GM21390 (cell line): ENCODE measurements around the gene NEXN.
"Not testable (repeated sequence)": the region's sequence is repeated elsewhere in the genome, so short reads cannot be mapped to it uniquely, and the experiment has no call there.

Experiments
- ATAC-seq: cut with Tn5 transposase; IDR thresholded peaks from one replicate; pipeline ENCODE4 v1.9.1; 2021; ENCODE audit not compliant: unreplicated experiment

The NEXN gene

DNA sequence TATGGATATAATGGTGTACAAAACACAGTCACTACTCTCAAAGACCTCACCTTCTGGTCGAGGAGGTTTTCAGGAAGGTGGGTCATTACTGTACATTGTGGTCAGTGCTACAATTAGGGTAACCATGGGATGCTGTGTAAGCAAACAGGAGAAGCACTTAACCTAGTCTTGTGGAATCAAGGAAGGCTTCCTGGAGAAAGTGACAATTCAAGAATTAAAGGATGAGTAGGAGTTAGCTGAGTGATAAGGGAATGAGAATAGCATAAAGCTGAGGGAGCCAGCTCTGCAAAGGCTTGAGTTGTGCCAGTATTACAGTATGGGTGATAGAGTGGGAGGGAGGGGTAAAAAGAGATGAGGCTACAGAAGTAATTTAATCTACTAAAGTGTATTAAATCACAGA, 17.2 kb downstream of the NEXN start:
- ATAC-seq: no peak

DNA sequence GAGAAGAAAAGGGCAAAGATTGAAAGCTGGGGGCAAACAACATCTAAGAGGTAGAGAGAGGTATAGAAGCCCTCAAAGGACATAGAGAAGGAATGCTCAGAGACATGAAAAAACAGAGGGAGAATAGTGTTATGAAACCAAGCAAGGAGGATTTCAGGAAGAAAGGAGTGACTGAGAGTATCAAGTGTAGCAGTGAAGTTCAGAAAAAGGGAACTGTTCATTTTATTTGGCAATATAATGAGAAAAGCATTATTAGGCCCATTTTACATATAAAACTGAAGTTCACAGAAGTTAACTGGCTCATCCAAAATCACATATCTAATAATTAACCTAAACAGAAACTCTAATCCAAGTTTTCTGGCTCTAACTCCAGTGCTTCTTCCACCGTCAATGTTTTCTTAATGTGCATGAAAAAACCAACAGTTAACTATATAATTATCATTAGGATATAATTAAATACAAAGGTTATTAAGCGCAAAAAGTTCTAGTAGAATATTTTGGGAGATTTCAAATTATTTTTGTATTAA, 17.7 kb downstream of the NEXN start:
- ATAC-seq: no peak

DNA sequence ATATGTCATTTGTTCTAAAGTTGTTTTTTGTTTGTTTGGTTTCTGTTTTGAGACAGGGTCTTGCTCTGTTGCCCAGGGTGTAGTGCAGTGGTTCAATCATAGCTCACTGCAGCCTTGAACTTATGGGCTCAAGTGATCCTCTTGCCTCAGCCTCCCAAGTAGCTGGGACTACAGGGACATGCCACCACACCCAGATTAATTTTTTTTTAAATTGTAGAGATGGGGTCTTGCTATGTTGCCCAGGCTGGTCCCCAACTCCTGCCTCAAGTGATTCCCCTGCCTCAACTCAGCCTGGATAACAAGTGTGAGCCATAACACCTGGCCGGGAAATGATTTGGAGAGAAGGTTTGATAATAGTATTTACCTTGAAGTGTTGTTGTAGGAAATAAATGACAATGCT, 18.2 kb downstream of the NEXN start:
- no peak for ATAC-seq

DNA sequence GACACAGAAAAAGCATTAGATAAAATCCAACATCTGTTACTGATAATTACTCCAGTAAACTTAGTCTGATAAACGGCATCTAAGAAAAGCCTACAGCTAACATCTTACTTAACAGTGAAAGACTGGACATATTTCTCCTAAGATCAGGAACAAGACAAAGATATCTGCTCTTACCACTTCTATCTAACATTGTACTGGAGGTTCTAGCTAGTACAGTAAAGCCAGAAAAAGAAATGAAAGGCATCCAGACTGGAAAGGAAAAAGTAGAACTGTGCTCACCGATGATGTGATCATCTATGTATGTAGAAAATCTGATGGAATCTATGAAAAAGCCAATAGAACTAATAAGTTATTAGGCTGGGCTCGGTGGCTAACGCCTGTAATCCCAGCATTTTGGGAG, 21.7 kb downstream of the NEXN start:
- ATAC-seq: no peak

DNA sequence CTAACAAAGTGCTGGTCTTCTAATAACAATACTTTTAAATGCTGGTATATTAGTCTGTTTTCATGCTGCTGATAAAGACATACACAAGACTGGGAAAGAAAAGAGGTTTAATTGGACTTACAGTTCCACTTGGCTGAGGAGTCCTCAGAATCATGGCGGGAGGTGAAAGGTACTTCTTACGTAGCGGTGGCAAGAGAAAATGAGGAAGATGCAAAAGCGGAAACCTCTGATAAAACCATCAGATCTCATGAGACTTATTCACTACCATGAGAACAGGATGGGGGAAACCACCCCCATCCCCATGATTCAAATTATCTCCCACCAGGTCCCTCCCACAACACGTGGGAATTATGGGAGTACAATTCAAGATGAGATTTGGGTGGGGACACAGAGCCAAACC, 30.5 kb downstream of the NEXN start:
- ATAC-seq: not testable (repeated sequence)

DNA sequence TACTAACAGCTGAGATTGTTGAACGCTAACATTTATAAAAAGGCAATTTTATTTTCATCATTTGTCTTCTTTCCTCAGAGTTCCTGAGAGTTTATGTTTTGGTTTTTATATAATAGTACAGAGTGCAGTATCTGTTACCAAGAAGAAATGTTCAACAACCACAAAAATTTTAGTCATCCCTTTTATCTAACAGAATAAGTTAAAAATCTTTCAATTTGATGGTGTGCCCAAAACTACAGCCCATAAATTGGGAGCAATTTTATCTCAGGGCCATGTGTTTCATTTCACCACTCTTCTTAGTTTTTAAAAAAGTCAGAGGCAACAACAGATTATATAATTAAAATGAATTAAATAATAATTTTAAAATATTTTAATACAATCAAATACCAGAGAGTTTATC, 37.1 kb downstream of the NEXN start:
- no peak for ATAC-seq

DNA sequence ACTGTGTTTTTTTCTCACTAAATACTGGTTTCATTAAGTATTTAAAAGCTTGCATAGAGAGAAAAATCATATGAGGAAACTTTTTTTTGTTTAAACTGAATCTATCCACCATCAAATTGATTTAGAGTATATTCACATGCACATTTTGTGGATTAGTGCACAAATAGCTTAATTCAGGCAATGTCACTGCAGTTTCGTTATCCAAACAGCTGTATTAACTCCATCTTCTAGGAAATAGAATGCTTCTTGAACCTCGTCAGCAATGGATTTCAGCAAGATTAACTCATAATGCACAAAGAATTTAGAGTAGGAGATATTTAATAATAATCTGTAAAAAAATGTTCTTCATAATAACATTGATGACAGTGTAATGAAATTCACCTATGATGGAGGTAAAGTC, 37.5 kb downstream of the NEXN start:
- ATAC-seq: no peak

DNA sequence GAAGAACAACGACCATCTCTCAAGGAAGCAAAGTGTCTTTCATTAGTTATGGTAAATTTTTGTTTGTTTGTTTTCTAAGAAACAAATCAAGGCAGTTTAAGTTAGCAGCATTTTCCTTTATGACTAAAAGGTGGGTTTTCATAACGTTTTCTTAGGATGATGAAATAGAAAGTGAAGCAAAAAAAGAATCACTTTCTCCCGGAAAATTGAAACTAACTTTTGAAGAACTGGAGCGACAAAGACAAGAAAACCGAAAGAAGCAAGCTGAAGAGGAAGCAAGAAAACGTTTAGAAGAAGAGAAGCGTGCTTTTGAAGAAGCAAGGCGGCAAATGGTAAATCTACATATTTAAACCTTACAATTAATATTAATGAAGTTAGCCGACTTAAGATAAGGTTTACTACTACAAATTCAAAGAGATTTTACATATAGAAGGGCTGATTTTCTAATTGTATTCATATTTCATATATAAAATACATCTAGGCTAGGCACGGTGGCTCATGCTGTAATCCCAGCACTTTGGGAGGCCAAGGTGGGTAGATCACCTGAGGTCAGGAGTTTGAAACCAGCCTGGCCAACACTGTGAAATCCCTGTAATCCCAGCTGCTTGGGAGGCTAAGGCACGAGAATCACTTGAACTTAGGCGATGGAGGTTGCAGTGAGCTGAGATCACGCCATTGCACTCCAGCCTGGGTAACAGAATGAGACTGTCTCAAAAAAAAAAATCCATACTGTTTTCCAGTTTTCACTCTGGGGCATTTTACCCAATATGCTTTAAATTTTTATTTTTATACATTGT, 38.3 kb downstream of the NEXN start:
- no peak for ATAC-seq

DNA sequence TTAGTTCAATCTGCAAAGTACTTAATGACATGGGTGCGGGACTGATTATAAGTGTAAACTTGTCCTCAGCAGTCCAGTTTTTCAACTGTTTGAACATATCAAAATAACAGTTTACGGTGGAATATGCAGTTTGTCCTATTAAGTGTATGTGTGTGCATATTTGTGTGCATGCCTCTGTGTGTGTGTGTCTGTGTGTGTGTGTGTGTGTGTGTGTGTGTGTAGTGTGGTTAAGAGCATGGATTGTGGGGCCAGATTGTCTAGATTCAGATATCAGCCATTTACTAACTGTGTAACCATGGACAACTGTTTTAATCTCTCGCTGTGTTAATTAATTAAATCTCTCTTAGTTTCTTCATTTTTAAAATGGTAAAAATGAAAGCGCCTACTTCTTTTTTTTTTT, 39.0 kb downstream of the NEXN start:
- no peak for ATAC-seq

DNA sequence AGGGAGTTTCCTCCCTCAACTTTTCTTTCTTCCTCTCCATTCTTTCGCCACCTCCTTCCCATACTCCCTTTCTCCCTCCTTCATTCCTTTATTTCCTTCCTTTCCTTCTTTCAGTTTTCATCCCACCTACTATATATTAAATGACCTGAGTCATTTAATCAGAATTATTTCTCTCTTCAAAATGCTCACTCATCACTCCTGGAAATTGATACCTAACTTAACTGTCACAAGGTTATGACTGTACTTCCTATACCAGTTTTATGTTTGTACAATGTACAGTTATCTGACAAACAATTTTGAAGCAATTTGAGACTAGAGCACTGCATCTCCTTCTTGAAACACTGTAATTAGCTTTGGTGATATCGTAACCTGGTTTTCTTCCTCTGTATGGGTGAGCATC, 41.4 kb downstream of the NEXN start:
- ATAC-seq: no peak

DNA sequence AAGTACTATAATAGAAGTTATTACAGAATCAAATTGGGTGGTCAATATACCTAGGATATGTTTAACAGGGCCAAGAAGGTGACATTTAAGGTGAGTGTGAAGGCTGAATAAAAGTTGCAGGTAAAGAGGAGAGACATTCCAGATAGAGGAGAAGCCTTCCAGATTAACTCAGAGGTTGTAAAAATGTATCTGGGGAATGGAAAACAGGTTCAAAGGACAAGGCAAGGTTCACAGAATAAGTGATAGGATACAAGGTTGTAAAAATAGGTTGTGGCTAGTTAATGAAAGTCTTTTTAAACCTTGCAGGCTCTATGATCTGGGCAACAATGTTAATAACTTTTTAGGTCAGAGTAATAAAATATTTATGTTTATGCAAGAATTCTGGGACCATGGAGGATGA, 50.2 kb downstream of the NEXN start:
- no peak for ATAC-seq

DNA sequence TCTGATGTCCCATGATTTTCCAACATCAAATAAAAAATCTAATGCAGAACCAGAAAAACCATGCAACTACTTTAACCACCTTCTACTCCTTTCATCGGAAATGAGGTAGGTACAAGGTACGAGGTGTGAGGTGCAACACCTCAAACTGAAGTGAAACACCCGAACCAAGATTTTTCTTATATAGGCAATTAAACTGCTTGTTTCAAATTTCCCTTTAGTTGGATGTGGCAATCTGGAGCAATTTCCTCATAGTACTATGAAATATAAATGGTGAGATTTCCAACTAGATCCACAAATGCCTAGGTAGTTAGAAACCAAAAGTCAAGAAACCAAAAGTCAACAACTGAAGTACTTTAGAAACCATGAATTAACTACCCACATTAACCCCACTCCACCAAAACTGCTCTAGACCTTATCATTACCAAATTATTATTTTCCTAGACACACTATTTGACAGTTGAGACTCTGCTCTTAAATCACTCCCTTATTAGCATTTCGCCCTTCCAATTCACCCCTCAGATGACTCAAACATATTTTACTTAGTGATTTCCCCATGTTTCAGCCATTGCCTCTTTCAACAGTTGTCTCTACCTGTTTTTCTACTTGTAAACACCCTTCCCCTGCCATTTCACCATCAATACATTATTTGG, 52.6 kb downstream of the NEXN start:
- ATAC-seq: no peak

DNA sequence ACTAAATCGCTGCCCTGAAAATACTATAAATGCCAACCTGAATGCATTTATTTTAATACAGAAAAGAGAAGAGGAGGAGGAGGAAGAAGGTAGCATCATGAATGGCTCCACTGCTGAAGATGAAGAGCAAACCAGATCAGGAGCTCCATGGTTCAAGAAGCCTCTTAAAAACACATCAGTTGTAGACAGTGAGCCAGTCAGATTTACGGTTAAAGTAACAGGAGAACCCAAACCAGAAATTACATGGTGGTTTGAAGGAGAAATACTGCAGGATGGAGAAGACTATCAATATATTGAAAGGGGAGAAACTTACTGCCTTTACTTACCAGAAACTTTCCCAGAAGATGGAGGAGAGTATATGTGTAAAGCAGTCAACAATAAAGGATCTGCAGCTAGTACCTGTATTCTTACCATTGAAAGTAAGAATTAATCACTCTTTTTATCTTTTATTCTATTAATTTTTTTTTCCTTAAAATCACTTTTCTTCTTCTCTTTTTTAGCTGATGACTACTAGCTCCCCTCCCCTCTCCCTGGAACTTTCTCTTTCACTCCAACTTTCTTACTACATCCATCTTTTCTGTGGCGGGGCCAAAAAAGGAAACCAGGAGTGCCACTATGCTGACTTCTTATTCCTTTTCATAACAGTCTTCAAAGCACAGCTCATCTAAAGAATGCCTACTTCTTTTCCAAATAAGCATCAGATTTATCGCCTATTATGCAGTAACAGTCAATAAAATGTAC, 54.1 kb downstream of the NEXN start:
- no peak for ATAC-seq

DNA sequence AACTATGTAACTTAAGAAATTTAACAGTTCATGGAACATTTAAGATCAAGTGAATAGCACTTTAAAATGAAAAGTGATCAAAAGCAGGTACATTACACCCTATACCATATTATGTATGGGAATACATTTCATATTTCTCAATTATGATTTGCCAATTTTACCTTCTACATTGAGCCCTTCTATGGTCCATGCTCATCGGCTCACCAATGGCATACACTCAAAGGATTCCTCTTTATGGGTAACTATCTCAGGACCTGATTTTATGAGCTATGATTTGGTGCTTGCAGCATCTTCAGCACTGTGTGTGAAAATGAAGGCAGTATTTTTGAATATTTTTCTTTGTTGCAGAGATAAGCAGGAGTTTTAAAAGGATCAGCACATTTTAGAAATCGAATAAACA, 56.9 kb downstream of the NEXN start:
- ATAC-seq: no peak

DNA sequence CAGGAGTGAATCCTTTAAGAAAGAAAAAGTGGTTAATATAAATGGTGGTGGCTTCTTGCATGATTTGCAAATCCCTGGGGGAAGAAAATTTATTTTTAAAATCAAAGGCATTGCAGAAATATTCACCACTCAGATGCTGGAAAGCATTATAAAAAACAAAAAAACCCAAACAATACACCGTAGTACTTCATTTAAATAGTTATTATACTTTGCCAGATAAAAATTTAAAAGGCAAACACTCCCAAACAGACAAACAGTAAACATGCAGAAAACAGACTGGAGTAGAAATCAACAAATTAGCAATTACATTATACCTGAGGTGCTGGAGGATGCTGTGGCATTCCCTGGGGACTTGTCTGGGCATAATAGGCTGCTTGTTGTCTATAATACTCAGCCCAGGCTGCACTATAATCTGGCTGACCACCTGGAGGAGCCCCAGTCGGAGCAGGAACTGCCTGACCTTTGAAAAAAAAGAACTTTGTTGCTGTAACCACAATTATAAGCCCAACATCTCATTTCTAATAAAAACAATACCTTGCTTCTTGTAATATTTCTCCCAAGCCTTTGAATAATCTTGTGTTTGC, 60.5 kb downstream of the NEXN start:
- ATAC-seq: no peak

DNA sequence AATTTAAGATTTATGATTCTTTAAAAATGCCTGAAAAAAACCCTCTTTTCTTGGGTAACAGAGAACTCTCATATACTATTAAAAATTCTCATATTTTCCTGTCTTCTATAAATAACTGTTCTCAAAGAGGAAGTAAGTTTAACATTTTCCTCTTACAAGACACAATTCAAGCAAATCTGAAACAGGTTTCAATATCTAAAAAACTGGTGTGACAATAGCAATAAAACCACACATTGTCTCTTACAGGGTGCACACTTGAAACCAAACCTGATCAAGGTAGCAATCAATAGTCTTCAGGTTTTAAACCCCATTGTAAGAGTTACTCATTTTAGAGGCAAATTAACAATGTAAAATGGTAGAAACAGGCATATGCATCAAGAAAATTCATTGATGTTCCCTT, 62.4 kb downstream of the NEXN start:
- ATAC-seq: peak; percentile 88

DNA sequence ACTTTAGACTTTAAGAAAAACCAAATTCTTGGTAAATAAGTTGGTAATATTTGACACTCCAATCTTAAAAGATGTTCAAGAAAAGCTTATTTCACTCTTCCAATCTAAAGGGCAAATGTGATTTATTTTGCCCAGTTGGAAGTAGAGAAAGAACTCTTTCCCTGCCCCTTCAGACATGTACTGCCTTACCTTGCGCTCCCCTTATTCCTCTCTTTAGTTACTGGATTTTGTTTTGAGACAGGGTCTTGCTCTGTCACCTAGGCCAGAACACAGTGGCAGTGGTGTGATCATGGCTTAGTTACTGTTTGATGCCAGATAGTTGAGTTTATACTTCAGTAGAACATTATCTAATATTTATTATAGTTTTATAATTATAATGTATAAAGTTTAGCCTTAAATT, 62.9 kb downstream of the NEXN start:
- no peak for ATAC-seq

DNA sequence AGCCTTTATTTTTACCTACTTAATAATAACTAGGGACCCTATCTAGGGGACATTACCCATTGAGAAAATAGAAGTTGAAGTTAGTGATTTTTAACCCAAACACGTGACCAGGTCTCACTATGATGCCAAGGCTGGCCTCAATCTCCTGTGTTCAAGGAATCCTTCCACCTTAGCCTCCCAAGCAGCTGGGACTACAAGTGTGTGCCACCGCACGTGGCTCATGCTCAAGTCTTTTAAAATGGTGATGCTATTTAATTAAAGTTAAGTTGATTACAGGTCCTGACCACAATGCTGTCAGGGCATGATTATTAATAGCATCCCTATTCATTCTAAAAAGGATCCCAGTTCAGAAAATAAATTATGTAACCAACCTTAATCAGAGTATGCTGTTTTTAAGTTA, 65.5 kb downstream of the NEXN start:
- ATAC-seq: no peak

DNA sequence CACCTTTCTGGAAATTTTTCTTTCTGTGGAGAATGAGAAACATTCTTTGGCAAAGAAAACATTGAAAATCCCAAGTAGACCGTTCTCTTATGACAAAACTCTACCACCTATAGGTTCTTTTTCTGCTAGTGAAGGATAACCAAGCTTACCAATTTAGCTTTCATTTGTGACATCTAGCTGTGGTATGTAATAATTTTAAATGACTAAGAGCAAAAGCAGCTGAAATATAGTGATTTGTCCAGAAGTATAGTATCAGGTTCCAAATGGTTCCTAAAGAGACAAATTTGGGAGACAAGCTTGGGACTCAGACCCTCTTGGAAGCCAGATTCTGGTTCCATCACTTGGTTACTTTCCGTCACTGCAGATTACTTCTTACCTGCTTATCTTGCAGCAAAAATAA, 66.1 kb downstream of the NEXN start:
- no peak for ATAC-seq

DNA sequence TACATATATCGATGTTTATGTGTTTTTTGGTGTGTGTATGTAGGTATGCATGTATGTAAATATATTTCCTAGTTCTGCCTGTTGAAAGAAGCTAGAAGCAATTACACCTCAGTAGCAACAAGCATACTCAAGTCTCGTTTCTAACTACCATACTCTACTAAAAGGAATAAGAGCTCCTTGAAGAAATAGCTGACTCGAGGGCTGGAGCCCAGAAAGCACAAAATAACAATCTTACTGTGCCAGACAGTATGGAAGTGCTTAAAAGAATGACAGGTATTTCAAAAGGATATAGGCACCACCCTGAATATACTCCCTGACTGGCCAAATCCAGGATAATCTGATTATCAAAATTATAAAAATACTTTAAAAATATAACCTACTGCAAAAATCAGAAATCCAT, 67.3 kb downstream of the NEXN start:
- ATAC-seq: no peak

DNA sequence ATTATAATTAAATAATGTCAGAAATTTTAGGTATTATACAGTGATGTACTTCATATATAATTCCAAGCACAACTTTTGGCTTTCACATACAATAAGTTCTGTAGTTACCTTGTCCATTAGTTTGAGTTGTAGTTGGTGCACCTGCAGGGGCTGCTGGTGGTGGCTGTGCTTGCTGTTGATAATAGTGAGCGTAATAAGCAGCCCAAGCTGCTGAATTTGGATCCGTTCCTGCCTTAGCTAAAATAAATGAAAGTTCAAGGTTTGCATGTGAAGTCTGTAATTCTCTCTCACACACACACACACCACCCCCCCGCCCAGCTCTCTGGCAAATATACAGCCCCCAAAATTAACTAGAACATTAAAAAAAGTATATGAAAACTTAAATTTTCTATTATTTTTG, 68.0 kb downstream of the NEXN start:
- no peak for ATAC-seq

DNA sequence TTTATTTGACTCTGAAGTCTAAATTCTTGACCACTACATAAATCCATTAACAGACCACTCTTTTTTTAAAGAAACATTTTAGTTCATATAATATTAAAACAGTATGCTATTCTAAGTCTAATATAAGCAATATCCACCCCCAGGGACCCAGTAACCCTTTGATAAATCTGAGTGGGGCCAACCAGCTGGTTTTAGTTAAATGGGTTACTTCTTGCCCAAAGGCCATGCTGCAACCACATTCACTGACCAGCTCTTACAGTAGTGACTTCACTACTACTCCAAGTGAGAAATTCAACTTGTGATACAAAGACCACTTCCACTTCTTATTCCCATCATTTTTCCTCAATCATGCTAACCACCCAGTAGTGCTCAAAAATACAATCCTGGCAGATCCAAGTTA, 70.0 kb downstream of the NEXN start:
- ATAC-seq: no peak
